ENCODE data around the gene MAST3. TPM values are rescaled to one million over a fixed set of nuclear protein-coding genes. Genes with fewer than 3 reads are reported as not detected.

Gene MAST3
- total and polyA plus RNA-seq, 8 donors: 13.7 to 27.5 (median 23.6) TPM

DNA sequence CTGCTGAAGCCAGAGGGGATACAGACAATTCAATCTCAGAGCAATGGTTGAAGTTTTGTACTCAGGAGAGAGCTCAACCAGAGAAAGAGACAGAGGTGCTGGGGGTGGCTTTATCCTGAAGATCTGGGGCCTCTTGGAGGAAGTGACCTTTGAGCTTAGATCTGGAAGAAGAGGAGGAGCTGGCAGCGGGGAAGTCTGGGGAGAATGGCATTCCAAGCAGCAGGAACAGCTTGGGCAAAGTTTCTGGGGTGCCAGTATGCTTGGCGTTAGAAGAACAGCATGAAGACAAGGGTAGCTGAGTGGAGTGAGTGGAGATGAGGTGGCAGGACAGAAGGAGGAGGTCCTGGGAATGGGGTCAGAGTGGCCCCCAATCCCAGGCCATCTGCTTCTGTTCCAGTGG, 11.3 kb downstream of the MAST3 start:
- Histone ChIP-seq H3K4me1 (peaks cover 6 to 17% (median 11%) of the 10 kb centered on the region in 3 donors), H3K4me3 (no peak overlapping the region), H3K27ac (peak overlapping the region in 1 of 4 donors; percentile 87), H3K27me3 (no peaks in the 10 kb centered on the region), H3K9me3 (no peaks in the 10 kb centered on the region), H3K36me3 (no peaks in the 10 kb centered on the region)
- TF ChIP-seq, protein P1, sequence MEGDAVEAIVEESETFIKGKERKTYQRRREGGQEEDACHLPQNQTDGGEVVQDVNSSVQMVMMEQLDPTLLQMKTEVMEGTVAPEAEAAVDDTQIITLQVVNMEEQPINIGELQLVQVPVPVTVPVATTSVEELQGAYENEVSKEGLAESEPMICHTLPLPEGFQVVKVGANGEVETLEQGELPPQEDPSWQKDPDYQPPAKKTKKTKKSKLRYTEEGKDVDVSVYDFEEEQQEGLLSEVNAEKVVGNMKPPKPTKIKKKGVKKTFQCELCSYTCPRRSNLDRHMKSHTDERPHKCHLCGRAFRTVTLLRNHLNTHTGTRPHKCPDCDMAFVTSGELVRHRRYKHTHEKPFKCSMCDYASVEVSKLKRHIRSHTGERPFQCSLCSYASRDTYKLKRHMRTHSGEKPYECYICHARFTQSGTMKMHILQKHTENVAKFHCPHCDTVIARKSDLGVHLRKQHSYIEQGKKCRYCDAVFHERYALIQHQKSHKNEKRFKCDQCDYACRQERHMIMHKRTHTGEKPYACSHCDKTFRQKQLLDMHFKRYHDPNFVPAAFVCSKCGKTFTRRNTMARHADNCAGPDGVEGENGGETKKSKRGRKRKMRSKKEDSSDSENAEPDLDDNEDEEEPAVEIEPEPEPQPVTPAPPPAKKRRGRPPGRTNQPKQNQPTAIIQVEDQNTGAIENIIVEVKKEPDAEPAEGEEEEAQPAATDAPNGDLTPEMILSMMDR (IDR thresholded peaks at IDR 0.05): no peak
- DNase-seq (no peak), FAIRE-seq (no peak), ATAC-seq (no peak)
- 32 to 37% methylated on average over 2 of the region's 2 CpGs for WGBS, 2 donors
- intact Hi-C loops (cut with DNase I): no loop called here

DNA sequence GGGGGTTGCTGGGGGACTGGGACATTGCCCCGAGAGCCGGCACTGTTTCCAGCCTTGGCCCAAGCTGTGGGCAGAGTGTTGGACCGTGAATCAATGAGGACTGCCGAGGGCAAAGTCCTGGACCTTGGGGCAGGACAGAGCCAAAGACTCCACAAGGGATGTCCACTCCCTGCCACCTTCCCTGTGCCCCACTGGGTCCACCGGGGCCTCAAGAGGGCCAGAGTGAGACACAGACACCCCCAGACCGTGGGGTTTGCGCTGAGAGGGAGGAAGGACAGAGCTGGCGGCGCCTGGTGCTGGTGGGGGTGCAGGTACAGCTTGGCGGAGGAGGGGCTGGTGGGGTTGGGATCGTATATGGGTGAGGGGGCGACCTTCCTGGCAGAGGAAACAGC, 11.8 kb downstream of the MAST3 start:
- intact Hi-C loops (cut with DNase I): no loop called here
- Histone ChIP-seq H3K36me3 (no peaks in the 10 kb centered on the region), H3K27me3 (no peaks in the 10 kb centered on the region), H3K27ac (peak overlapping the region; percentile 71 to 89 (median 86)), H3K4me1 (peaks cover 6 to 17% (median 11%) of the 10 kb centered on the region in 3 donors), H3K4me3 (peak overlapping the region; percentile 63 to 78 (median 70)), H3K9me3 (no peaks in the 10 kb centered on the region)
- no peak for DNase-seq
- TF ChIP-seq, protein P1 (IDR thresholded peaks at IDR 0.05): no peak
- WGBS, 2 donors: 25 to 31% methylated on average over 12 of the region's 12 CpGs
- no peak for FAIRE-seq
- ATAC-seq: peak in 3 of 4 donors; percentile 4 to 22 (median 4)

DNA sequence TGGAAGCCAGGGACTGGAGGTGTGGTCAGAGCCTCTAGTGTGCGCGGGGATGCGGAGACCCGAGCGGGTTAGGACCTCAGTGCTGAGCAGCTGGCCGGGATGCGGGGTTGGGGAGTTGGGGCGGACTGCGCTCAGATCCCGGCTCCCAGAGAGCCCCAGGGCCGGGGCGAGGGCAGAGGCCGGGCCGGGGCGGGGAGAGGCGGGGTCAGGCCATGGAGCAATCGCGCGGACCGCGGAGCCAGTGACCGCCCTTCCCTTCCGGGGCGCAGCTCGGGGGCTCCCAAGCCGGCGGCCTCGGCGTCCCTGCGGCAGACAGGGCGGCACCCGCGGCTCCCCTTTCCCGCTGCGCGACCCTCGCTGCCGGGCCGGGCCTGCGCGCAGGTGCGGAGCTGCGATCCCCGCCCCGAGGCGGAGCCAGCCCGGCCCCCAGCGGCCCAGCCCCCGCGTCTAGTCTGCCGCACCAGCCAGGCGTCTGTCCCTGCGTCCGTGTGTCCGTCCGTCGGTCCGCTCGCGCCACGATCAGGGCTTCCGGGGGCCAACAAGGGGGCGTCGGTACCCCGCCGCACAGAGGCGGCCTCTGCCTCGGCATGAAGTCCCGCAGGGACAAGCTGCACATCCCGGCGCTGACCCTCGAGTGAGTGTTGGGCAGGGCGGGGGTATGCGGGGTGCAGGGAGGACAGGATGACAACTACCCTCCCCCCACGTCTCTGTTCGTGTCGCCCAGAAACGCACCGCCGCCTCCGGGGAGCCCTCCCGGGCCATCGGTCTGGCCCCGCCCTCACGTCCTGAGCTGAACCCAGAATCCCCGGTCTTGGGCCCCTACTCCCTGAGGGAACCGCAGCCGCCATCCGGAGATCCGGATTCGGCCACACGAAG, 12.4 kb downstream of the MAST3 start:
- TF ChIP-seq, protein P1 (IDR thresholded peaks at IDR 0.05): no peak
- no peaks in the 10 kb centered on the region for H3K9me3 ChIP-seq
- ATAC-seq (peak; percentile 65 to 76 (median 67)), FAIRE-seq (no peak), DNase-seq (peak; percentile 67 to 90 (median 76))
- peaks cover 6 to 17% (median 11%) of the 10 kb centered on the region in 3 donors for H3K4me1 ChIP-seq
- no peaks in the 10 kb centered on the region for H3K36me3 ChIP-seq
- peak overlapping the region; percentile 63 to 78 (median 70) for H3K4me3 ChIP-seq
- 1% methylated on average over 56 to 92 of the region's 92 CpGs for WGBS, 2 donors
- peak overlapping the region; percentile 71 to 89 (median 86) for H3K27ac ChIP-seq
- no peaks in the 10 kb centered on the region for H3K27me3 ChIP-seq
- intact Hi-C loops (cut with DNase I): loop anchor here in 2 of 3 donors (5.0 to 10.0 kb wide), 3 partner anchors 55 to 142 kb away; no protein-coding TSS in a partner anchor

DNA sequence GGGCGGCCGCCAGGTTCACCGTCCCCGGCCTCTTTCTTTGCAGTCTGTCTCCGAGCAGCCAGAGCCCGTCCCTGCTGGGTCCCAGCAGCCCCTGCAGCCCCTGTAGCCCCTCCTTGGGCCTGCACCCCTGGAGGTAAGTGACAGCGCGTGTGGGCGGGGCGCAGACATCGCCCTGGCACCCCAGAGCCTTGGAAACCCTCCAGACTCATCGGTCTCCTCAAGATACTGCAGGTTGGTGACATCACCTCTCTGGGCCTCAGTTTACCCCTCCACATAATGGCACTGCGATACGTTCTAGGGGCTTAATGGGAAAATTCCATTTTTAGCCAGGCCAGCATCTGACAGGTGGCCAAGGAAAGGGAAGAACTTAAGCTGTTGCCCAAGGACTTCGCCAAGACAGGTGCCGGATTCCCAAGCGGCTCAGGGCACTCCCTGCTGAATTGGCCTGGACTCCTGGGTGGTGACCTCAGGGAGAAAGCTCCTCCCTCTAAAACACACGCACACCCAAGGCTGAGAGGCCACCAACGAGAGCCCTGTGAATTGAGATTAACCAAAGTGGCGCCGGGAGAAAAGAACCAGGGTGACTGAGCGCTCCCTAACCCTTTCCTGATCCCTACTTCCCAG, 13.1 kb downstream of the MAST3 start:
- no peak for FAIRE-seq
- H3K27me3 ChIP-seq: no peaks in the 10 kb centered on the region
- H3K4me1 ChIP-seq: peaks cover 6 to 17% (median 11%) of the 10 kb centered on the region in 3 donors
- intact Hi-C loops (cut with DNase I): loop anchor here in 2 of 3 donors (5.0 to 10.0 kb wide), 3 partner anchors 54 to 142 kb away; no protein-coding TSS in a partner anchor
- peak overlapping the region; percentile 63 to 78 (median 70) for H3K4me3 ChIP-seq
- peak; percentile 78 to 83 (median 82) for ATAC-seq
- 24 to 25% methylated on average over 18 to 22 of the region's 22 CpGs for WGBS, 2 donors
- DNase-seq: peak; percentile 75 to 96 (median 92)
- TF ChIP-seq, protein P1 (IDR thresholded peaks at IDR 0.05): no peak
- H3K9me3 ChIP-seq: no peaks in the 10 kb centered on the region
- H3K27ac ChIP-seq: peak overlapping the region; percentile 71 to 89 (median 86)
- no peaks in the 10 kb centered on the region for H3K36me3 ChIP-seq

Measured in pancreas (tissue), 10 donors.